Choroid plexus epithelial cell (primary cell): Measurements from ENCODE around the gene USP54.

Experiments
- DNase-seq: peaks from one replicate; pipeline ENCODE4 v3.0.0-alpha.2; 2010; ENCODE audit warnings: low read depth
- H3K4me3 ChIP-seq: 2 replicates; pipeline ENCODE4 v1.5.1; 2011; ENCODE audit warnings: low read depth, mild to moderate bottlenecking, control low read depth, low read length, moderate library complexity
- TF ChIP-seq, protein P1 (sequence below): conservative IDR thresholded peaks from 2 replicates; pipeline ENCODE4 v1.5.1; 2011; ENCODE audit warnings: low read depth, mild to moderate bottlenecking, control low read depth, inconsistent platforms, low read length, moderate library complexity

USP54 gene

DNA sequence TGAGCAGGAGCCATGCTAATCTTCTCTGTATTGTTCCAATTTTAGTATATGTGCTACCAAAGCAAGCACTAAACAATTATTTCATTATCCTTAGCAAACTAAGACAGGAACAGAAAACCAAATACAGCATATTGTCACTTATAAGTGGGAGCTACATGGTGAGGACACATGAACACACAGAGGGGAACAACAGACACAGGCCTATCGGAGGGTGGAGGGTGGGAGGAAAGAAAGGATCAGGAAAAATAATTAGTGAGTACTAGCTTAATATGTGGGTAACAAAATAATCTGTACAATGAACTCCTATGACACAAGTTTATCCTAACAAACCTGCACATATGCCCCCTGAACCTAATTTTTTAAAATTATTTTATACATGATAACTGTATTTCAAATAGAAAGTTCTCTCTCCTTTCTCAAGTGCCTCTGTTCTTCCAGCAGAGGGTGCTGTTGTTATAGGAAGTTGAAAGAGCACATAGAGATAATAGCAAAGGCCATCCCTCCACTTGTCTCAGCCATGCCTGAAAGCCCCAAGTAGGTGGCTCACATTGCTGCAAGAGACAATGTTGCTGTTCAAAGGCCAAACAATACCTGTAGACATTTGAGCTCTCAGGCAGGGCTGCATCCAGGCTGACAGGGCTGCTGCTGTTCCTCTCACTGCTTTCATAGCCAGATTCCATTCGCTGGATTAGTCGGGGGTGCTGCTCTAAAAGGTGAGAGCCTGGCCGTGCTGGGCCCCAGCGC, 61.9 kb downstream of the USP54 start:
- TF ChIP-seq, protein P1, sequence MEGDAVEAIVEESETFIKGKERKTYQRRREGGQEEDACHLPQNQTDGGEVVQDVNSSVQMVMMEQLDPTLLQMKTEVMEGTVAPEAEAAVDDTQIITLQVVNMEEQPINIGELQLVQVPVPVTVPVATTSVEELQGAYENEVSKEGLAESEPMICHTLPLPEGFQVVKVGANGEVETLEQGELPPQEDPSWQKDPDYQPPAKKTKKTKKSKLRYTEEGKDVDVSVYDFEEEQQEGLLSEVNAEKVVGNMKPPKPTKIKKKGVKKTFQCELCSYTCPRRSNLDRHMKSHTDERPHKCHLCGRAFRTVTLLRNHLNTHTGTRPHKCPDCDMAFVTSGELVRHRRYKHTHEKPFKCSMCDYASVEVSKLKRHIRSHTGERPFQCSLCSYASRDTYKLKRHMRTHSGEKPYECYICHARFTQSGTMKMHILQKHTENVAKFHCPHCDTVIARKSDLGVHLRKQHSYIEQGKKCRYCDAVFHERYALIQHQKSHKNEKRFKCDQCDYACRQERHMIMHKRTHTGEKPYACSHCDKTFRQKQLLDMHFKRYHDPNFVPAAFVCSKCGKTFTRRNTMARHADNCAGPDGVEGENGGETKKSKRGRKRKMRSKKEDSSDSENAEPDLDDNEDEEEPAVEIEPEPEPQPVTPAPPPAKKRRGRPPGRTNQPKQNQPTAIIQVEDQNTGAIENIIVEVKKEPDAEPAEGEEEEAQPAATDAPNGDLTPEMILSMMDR: peak; percentile 80
- no peak overlapping the region for H3K4me3 ChIP-seq
- peak; percentile 90 for DNase-seq

DNA sequence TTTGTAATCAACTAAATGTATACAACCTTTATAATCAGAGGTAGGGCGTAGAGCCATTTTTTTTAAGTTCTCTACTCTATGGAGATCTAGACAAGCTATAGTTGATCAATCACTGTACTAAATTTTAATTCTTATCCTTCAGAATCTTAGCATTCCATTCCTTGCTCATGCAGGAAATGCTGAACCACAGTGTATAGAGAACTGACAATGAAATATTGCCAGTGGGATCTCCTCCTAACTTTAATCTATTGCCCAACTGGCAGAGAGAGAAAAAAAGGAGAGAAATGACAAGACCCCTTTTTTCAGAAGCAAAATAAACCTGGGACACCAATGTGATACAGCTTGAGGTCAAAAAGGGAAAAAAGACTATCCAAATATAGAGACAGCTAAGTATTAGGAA, 68.9 kb downstream of the USP54 start:
- no peak overlapping the region for H3K4me3 ChIP-seq
- TF ChIP-seq, protein P1: no peak
- no peak for DNase-seq

DNA sequence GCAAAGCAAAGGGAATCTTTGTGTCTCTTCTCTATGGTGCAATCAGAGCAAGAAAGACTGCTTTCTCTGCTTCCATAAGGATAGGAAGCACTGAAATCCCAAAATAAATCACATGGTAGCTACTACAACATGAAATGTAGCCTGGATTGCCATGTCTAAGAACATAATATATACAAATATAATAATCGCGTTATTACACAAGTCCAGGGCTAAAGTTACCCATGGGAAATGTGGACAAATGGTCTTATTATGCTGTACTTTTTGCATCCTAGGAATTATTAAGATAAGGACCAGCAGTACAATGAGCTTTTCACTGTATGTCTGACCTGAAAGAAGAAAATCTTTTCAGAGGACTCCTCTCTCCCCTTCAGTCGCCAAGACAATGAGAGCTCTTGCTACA, 71.8 kb downstream of the USP54 start:
- TF ChIP-seq, protein P1: no peak
- DNase-seq: no peak
- H3K4me3 ChIP-seq: no peak overlapping the region

DNA sequence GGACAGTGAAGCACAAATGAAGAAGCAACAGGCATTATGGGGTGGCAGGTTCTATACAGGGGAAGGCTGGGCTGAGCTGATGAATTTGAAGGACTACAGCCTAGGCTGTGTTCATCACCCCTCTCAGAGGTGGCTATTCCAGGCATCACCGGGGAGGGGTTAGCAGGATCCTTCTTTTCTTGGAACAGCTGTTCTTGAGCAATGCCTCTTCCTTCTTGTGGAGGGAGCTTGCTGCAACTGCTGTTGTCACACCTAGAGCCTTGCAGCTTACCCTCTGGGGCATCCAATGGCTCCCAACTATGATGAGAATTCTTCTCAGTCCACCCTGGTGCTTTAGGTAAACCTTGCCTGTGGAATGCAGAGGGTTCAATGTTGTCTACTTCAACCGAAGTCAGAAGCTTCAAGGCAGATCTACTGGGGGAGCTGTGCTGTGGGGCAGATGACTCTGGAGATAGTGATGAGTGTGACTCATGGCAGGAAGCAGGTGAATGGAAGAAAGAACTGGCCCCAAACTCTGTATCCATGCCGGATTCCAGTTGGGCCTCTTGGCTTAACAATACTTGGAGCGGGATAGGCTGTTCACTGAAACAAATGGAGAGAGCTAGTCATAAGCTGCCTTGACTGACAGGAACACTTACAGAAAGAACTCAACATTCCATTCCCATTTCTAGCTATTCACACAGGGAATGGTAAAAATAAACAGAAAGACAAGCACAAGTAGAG, 73.8 kb downstream of the USP54 start:
- TF ChIP-seq, protein P1: no peak
- no peak overlapping the region for H3K4me3 ChIP-seq
- DNase-seq: no peak

DNA sequence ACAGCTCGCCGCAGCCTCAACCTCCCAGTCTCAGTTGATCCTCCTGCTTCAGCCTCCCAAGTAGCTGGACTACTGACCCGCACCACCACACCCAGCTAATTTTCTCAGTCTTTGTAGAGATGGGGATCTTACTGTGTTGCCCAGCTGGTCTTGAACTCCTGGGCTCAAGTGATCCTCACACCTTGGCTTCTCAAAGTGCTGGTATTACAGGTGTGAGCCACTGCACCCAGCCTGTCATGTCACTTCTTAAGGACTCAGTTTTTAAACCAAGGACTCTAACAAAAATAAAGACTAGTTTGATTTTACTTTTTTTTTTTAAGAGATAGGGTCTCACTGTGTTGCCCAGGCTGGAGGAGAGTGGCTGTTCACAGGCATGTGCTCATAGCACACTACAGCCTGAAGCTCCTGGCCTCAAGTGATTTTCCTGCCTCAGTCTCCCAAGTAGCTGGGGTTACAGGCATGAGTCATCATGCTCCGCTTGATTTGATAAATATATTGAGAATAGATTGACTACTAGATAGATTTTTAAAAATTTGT, 78.9 kb downstream of the USP54 start:
- TF ChIP-seq, protein P1: no peak
- H3K4me3 ChIP-seq: no peak overlapping the region
- no peak for DNase-seq

DNA sequence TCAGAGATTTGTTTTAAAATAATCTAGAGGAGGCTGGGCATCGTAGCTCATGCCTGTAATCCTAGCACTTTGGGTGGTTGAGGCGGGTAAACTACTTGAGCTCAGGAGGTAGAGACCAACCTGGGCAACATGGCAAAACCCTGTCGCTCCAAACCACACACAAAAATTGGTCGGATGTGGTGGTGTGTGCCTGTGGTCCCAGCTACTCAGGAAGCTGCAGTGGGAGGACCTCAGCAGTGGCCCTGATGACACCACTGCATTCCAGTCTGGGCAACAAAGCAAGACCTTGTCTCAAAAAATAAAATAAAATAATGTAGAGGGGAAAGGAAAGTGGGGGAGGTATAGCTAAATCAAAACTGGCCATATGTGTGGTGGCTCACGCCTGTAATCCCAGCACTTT, 81.4 kb downstream of the USP54 start:
- TF ChIP-seq, protein P1: no peak

More for the DNA sequence above, 81.4 kb downstream of the USP54 start:
- H3K4me3 ChIP-seq: no peak overlapping the region
- DNase-seq: no peak
